GM21717 (cell line): ENCODE measurements around the gene ZNF568.
A peak's percentile ranks its signal among the peaks of the same experiment; 100 is the strongest.

Experiments
- ATAC-seq: cut with Tn5 transposase; IDR thresholded peaks from one replicate; pipeline ENCODE4 v1.9.1; 2021; ENCODE audit warnings: mild to moderate bottlenecking, moderate library complexity; ENCODE audit not compliant: unreplicated experiment

Gene ZNF568

DNA sequence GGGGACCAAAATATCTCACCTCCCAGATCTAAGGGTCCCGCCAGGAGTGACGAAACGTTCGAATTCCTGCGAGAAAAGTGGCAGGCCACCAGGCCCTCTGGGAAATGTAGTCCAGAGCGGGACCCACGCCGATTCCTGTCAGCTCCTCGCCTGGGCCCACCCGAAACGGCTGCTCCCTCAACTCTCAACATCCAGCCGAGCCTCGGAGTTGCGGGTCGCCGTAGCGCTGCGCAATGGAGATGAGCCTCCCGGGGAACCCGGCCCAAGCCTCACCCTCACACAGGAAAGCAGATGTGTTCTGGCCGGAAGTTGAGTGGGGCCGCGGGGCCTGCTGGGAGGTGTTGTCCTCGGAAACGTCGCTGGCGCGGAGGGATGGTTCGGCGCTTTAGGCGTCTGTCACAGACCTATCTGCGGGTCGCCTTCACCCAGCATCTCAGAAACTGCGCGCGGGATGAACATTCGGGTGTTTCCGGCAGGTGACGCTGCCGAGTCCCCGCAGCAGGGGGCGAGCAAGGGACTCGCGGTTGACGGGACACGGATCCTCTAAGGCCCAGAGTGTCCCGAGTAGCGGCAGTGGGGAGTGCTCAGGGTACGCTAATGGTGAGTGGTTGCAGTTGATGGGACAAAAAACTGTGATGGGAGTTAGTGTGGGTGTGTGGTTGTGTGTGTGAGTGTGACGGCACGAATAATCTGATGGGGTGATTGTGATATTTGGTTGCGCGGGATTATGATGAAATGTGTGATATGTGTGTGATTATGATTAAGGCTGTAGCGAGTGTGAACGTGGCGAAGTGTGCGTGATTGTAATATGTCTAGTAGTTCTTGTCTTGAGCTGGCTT is at the start of gene ZNF568, which contains the start of gene ZNF829:
Gene ZNF568, plus strand, starts transcription at position 341 of the 839 bp plus-strand sequence. CDS start 6,439 bp downstream, outside the sequence.
Gene ZNF829, minus strand, starts transcription at position 300 of the 839 bp plus-strand sequence. CDS start 1,124 bp downstream, outside the sequence.
- peak; percentile 84 for ATAC-seq

GRCh38 chr19:36876993-36877938 is 38.9 kb upstream of the ZNF568 start:
- no peak for ATAC-seq

GRCh38 chr19:36891768-36892357 is 24.3 kb upstream of the ZNF568 start:
- ATAC-seq: no peak

DNA sequence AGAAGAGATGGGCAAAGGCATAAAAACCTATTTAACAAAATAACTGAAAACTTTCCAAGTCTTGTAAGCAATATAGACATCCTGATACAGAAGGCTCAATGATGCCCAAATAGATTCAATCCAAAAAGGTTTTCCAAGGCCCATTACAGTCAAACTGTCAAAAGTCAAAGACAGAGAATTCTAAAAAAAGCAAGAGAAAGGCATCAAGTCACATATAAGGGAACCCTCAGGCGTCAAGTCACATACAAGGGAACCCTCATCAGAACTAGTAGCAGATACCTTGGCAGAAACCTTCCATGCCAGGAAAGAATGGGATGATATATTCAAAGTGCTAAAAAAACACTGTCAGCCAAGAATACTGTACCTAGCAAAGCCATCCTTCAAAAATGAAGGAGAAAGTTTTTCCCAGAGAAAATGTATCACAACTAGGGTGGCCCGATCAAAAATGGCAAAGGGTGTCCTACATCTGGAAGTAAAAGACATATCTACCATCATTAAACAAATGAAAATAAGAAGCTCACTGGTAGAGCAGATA is 21.2 kb upstream of the ZNF568 start:
- no peak for ATAC-seq

DNA sequence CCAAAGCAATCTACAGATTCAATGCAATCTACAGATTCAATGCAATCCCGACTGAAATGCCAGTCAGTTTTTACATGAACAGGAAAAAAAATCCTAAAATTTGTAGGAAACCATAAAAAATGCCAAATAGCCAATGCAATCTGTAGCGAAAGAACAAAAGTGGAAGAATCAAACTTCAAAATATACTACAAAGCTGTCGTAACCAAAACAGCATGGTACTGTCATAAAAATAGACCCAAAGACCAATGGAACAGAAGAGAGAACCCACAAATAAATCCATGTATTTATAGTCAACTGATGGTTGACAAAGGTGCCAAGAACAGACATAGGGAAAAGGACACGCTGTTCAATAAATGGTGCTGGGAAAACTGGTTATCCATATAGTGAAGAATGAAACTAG is 17.7 kb upstream of the ZNF568 start:
- no peak for ATAC-seq

- ATAC-seq: no peak
These were observed 859 bp downstream of the ZNF568 start for GRCh38 chr19:36916991-36917390.

DNA sequence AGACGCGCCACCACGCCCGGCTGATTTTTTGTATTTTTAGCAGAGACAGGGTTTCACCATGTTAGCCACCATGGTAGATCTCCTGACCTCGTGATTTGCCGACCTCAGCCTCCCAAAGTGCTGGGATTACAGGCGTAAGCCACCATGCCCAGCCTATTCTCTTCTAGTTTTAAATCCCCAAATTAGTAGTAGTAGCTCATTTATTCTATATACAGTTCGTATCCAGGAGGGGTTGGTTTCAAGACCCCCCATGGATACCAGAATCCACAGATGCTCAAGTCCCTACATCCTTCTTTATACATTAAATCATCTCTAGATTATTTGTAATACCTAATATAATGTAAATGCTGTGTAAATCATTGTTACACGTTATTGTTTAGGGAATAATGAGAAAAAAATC is 2.0 kb downstream of the ZNF568 start:
- no peak for ATAC-seq

DNA sequence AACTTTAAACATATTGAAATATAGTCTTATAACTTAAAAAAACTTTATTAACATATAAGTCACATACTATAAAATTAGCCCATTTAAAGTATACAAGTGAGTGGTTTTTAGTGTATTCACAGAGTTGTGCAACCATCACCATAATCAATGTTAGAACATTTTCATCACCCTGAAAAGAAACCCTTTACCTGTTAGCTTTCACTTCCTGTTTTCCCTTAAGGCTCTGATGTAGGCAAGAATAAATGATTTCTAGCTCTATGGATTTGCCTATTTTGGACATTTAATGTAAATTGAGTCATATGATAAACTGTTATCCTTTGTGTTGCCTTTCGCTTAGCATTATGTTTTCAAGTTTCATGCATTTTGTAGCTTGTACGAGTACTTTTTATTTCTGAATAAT is 15.6 kb downstream of the ZNF568 start:
- ATAC-seq: no peak

DNA sequence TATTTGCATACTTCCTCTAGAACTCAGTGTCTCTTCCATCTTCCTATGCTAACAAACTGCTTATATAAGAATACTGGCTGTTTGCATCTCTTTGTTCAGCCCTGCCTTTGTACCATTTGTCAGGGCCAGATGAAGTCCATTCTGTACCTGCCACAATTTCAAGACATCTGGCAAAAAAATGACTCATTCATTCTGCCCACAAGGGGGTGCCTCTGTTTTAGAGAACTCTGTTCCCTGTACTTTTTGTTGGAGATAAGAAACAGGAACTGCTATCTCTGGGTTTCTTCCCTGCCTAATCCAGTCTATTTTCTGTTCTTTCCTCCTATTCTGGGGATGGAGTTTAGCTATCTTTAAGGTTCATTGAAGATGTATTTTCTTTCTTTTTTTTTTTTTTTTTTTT is 23.0 kb downstream of the ZNF568 start:
- no peak for ATAC-seq

- ATAC-seq: no peak
These were observed 34.4 kb downstream of the ZNF568 start for GRCh38 chr19:36950335-36951119.

DNA sequence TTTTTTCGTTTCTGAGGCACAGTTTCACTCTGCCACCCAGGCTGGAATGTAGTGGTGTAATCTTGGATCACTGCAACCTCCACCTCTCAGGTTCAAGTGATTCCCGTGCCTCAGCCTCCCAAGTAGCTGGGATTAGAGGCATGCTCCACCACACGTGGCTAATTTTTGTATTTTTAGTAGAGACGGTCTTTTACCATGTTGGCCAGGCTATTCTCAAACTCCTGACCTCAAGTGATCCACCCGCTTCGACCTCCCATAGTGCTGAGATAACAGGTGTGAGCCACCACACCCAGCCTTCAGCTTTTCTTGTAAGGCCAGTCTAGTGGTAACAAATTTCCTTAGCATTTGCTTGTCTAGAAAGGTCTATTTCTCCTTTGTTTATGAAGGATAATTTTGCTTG is 46.2 kb downstream of the ZNF568 start:
- no peak for ATAC-seq

GRCh38 chr19:36963280-36963679 is 47.1 kb downstream of the ZNF568 start:
- ATAC-seq: no peak

- no peak for ATAC-seq
These were observed 56.4 kb downstream of the ZNF568 start for GRCh38 chr19:36972571-36972970.

DNA sequence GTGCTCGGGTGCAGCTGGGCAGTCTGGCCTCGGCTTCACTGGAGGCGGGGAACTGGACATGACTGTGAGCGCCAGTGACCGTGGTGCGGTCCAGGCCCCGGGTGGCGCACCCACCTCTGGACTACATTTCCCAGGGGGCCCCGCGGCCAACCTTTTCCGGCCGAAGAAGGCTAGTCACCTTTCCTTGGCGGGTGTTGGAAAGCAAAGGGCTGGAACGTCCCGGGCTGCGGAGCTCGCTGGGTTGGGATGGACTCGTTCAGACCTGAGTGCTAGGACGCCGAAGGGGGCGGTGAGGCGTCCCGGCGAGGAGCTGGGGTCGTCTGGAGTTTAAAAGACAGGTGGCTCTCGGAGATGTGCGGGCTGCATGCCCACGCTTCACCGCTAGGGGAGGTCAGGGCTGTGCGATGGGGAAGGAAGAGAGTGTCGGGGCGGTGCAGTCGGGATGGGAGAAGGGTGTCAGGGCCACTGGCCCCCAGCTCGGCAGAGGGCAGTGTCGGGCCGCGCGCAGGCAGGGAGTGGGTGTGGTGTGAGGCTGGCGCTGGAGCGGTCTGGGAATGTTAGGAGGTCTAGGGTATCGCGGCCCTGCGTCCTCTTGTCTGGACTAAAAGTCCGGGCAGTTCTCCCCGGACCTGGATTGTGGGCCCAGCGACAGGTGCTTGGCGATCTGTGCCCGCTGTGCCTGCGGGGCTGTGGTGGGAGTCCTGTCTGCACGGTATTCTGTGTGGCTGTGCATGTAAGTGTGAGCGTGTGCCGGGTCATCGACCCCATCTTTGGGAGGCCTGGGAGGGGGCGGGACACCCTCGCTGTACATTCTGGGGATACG is 57.1 kb downstream of the ZNF568 start:
- no peak for ATAC-seq

DNA sequence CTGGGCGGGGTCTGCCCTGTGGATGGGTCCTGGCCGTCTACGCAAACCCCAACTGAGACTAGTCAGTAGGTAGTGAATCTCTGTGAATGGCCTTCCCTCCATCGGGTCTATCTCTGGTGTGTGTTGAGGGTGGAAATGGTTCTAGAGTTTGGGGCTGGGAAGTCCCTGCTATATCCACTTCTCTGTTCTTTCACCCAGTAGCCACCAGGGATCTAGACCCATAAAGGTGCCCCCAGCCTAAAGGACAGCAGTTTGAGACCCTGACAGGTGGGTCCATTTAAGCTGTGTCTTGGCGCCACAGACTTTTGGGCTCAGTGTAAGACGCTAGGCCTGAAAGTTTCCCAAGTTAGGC is 57.7 kb downstream of the ZNF568 start:
- no peak for ATAC-seq

DNA sequence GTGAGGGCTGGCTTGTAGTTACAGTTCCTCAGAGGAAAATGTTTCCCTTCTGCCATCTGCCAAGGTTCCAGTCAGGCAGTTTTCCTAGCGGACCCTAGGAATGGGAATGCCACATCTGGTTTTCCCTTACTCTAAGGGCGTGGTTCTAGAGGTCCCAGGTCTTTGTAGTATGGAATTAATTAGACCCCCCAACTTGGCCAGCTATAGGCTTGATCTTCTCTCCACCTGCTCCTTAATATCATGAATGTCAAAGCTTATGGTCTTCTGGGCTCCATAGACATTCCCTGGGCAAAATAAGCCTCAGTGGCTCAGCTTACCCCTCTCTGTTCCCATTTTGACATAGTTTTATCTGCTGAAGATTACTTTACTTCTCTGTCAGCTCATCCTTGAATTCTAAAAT is 70.0 kb downstream of the ZNF568 start:
- no peak for ATAC-seq

DNA sequence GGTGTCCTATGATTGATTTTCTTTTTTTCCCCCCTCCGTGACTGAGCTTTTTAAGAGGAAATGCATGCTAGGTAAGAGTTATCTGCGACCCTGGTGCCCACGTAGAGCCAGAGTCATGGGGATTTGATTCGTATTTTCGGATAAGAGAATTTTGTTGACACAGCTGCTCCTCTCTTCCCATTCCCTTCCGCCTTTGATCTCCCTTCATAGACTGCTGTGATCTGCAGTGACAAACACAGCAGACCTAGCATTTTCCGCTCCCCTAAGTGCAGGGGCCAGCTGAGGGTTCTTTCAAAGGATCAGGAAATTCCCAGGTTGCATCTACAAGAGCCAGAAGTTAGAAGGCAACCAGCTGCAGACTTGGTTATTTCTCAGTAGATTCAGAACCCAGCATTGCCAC is 70.5 kb downstream of the ZNF568 start:
- ATAC-seq: no peak

DNA sequence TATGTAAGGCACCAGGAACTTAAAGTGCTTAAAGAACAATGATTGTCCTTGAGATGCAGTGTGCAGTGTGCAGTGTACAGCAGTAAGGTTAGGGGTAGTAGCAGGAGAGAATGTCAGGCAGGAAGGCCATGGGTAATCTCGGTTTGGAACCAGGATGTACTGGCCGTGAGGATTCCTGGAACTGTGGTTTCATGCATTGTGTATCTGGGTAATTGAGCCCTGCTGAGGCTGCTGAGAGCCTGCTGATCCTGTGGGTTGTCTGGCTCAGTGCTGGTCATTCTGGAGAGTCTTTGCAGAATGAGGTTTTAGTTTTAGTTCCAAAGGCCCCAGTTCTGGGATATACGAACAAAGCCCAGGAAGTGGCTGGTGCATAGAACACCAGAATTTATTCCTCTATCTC is 71.0 kb downstream of the ZNF568 start:
- ATAC-seq: no peak

DNA sequence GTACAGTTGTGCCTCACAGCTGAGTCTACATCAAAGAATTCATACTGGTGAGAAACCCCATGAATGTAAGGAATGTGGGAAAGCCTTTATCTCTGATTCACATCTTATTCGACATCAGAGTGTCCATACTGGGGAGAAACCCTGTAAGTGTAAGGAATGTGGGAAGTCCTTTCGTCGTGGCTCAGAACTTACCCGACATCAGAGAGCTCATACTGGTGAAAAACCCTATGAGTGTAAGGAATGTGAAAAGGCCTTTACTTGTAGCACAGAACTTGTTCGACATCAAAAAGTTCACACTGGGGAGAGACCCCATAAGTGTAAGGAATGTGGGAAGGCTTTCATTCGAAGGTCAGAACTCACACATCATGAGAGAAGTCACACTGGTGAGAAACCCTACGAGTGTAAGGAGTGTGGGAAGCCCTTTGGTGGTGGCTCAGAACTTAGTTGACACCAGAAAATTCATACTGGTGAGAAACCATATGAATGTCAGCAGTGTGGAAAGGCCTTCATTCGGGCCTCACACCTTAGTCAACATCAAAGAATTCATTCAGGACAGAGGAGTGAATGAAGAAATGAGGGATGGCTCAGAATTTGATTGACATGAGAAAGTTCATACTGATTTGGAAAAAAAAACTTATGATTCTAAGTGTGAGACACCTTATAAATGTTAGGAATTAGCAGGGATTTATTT is 81.2 kb downstream of the ZNF568 start:
- ATAC-seq: no peak
